Common myeloid progenitor, CD34-positive (primary cell): ENCODE data around the gene ANKRD61.
"Not testable (repeated sequence)": the region's sequence is repeated elsewhere in the genome, so short reads cannot be mapped to it uniquely, and the experiment has no call there.

ENCODE experiments used
- CTCF ChIA-PET: fragments of 350-600 bp; sonication (Branson Sonifier 250); formaldehyde crosslinking; loops from one replicate; lab custom pipeline; 2021; ENCODE audit warnings: antibody characterized with exemption; lab: Charles Lee
- POLR2A ChIA-PET: fragments of 350-600 bp; sonication (Branson Sonifier 250); formaldehyde crosslinking; loops from one replicate; lab custom pipeline; 2021; ENCODE audit warnings: antibody characterized with exemption; lab: Charles Lee
- DNase-seq, 3 donors: peaks; one replicate each; pipeline versions ENCODE4 v3.0.0 to v3.0.0-alpha.2; 2013
- H3K27ac ChIP-seq, 2 experiments: 1 replicate in 1 of 2; 2 replicates in 1 of 2; pipeline ENCODE4 v1.7.0; 2013; ENCODE audit warnings: inconsistent platforms in 2 of 2, low read length in 2 of 2, mild to moderate bottlenecking in 2 of 2, low read depth in 1 of 2, moderate library complexity in 1 of 2; ENCODE audit not compliant: severe bottlenecking in 2 of 2, insufficient read depth in 1 of 2, poor library complexity in 1 of 2
- H3K27me3 ChIP-seq, 5 experiments: replicated peaks in 2 of 5; 1 replicate in 3 of 5; 2 replicates in 2 of 5; pipeline versions ENCODE4 v1.6.1 to v1.7.0; 2013; ENCODE audit warnings: low read length in 4 of 5, mild to moderate bottlenecking in 2 of 5, moderate library complexity in 2 of 5, inconsistent platforms in 1 of 5; ENCODE audit not compliant: insufficient read depth in 5 of 5, control insufficient read depth in 4 of 5
- H3K36me3 ChIP-seq, 4 experiments: 1 replicate in 2 of 4; 2 replicates in 2 of 4; pipeline versions ENCODE4 v1.6.1 to v1.7.0; 2013; ENCODE audit warnings: low read length in 3 of 4, control low read depth in 1 of 4, mild to moderate bottlenecking in 1 of 4; ENCODE audit not compliant: control insufficient read depth in 4 of 4, insufficient read depth in 4 of 4
- H3K4me1 ChIP-seq, 4 experiments: 1 replicate in 3 of 4; 2 replicates in 1 of 4; pipeline versions ENCODE4 v1.6.1 to v1.7.1; 2013; ENCODE audit warnings: low read length in 3 of 4, mild to moderate bottlenecking in 3 of 4, control low read depth in 1 of 4, inconsistent platforms in 1 of 4, moderate library complexity in 1 of 4; ENCODE audit not compliant: control insufficient read depth in 4 of 4, insufficient read depth in 4 of 4; ENCODE audit errors: control extremely low read depth in 1 of 4
- H3K4me3 ChIP-seq, 7 experiments: 1 replicate in 4 of 7; 2 replicates in 3 of 7; pipeline versions ENCODE4 v1.5.1 to v1.7.0; 2013; ENCODE audit warnings: mild to moderate bottlenecking in 7 of 7, low read length in 6 of 7, moderate library complexity in 6 of 7, inconsistent platforms in 2 of 7, low read depth in 2 of 7, control low read depth in 1 of 7; ENCODE audit not compliant: insufficient read depth in 4 of 7, control insufficient read depth in 1 of 7; ENCODE audit errors: extremely low read depth in 1 of 7
- H3K9me3 ChIP-seq, 5 experiments: 1 replicate in 4 of 5; 2 replicates in 1 of 5; pipeline versions ENCODE4 v1.6.1 to v1.7.1; 2013; ENCODE audit warnings: low read length in 4 of 5, mild to moderate bottlenecking in 2 of 5, inconsistent platforms in 1 of 5, low read depth in 1 of 5, moderate library complexity in 1 of 5; ENCODE audit not compliant: control insufficient read depth in 4 of 5, insufficient read depth in 2 of 5; ENCODE audit errors: control extremely low read depth in 1 of 5
- WGBS: methylation state at CpG from one replicate; pipeline ENCODE4 v1.1.5; 2013; ENCODE audit not compliant: insufficient coverage; 5-methylcytosine and 5-hydroxymethylcytosine counted together

The ANKRD61 gene

GRCh38 chr7:6056616-6057015 is 25.4 kb downstream of the ANKRD61 start:
- Histone ChIP-seq H3K27ac (peak overlapping the region; percentile 74 to 93), H3K9me3 (no peaks in the 10 kb centered on the region), H3K4me1 (peaks cover 3 to 25% (median 18%) of the 10 kb centered on the region in 4 experiments), H3K36me3 (peaks cover 0 to 17% (median 7%) of the 10 kb centered on the region in 4 experiments), H3K27me3 (no peaks in the 10 kb centered on the region), H3K4me3 (peak overlapping the region in 3 of 7 experiments; percentile 16 to 94 (median 90))
- DNase-seq, result peak; percentile 47 to 87 (median 75)
- CTCF ChIA-PET, result interaction anchor here (1.1 to 1.9 kb wide), 3 partner anchors 10 to 503 kb away, joined by 3 to 9 read pairs (median 3); no protein-coding TSS in a partner anchor
- POLR2A ChIA-PET, result interaction anchor here (0.7 kb wide), 1 partner anchor 9 kb away, joined by 3 read pairs; no protein-coding TSS in a partner anchor
- 71% methylated on average over 1 of the region's 1 CpG for WGBS

GRCh38 chr7:6057316-6058129 is 26.3 kb downstream of the ANKRD61 start:
- POLR2A ChIA-PET, result interaction anchor here (0.6 kb wide), 1 partner anchor 276 kb away, joined by 3 read pairs; no protein-coding TSS in a partner anchor
- CTCF ChIA-PET, result interaction anchor here (1.1 to 1.9 kb wide), 3 partner anchors 11 to 502 kb away, joined by 3 to 9 read pairs (median 3); no protein-coding TSS in a partner anchor
- H3K9me3 ChIP-seq, result no peaks in the 10 kb centered on the region
- WGBS, result 96% methylated on average over 9 of the region's 14 CpGs
- H3K27me3 ChIP-seq, result no peaks in the 10 kb centered on the region
- peak overlapping the region; percentile 74 to 93 for H3K27ac ChIP-seq
- DNase-seq, result no peak
- H3K4me3 ChIP-seq, result peak overlapping the region in 6 of 7 experiments; percentile 76 to 94 (median 88)
- H3K4me1 ChIP-seq, result peaks cover 3 to 25% (median 18%) of the 10 kb centered on the region in 4 experiments
- peaks cover 0 to 14% (median 5%) of the 10 kb centered on the region in 4 experiments for H3K36me3 ChIP-seq

- 80% methylated on average over 4 of the region's 11 CpGs for WGBS
- CTCF ChIA-PET, POLR2A ChIA-PET: not testable (repeated sequence)
Measured at GRCh38 chr7:6059941-6060340, 28.8 kb downstream of the ANKRD61 start.

DNA sequence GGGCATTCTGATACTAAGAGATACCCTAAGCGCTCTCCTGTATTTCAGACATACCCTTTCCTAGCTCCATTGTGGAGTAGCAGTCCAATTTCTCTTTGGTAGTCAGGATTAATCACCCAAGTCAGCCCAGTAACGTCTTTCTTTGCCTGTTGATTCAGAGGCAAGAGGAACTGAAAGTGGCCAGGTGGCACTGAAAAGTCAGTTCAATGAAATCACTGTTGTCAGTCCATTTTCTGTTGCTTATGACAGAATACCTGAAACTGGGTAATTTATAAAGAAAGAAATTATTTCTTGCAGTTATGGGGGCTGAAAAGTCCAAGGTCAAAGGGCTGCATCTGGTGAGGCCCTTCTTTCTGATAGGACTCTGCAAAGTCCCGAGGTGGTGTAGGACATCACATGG is 40.2 kb downstream of the ANKRD61 start:
- no peak overlapping the region for H3K4me3 ChIP-seq
- no peak overlapping the region for H3K27ac ChIP-seq
- H3K4me1 ChIP-seq, result no peaks in the 10 kb centered on the region
- no peaks in the 10 kb centered on the region for H3K9me3 ChIP-seq
- no peaks in the 10 kb centered on the region for H3K27me3 ChIP-seq
- CTCF ChIA-PET, result interaction anchor here (1.2 kb wide), 1 partner anchor 39 kb away, joined by 3 read pairs; no protein-coding TSS in a partner anchor
- no peak for DNase-seq
- H3K36me3 ChIP-seq, result no peaks in the 10 kb centered on the region
- 100% methylated on average over 2 of the region's 3 CpGs for WGBS
- POLR2A ChIA-PET, result no interaction called here

More at GRCh38 chr7:6059941-6060340, 28.8 kb downstream of the ANKRD61 start:
- not testable (repeated sequence) for H3K27me3 ChIP-seq, H3K4me3 ChIP-seq, H3K27ac ChIP-seq, DNase-seq, H3K9me3 ChIP-seq, H3K36me3 ChIP-seq
- peaks cover 3 to 25% (median 18%) of the 10 kb centered on the region in 4 experiments for H3K4me1 ChIP-seq

- ChIA-PET POLR2A (no interaction called here), CTCF (interaction anchor here (1.0 kb wide), 1 partner anchor 14 kb away, joined by 3 read pairs; no protein-coding TSS in a partner anchor)
- H3K4me1 ChIP-seq, result peaks cover 0 to 1% (median 0%) of the 10 kb centered on the region in 4 experiments
- H3K36me3 ChIP-seq, result no peaks in the 10 kb centered on the region
- no peaks in the 10 kb centered on the region for H3K27me3 ChIP-seq
- no peaks in the 10 kb centered on the region for H3K9me3 ChIP-seq
- H3K27ac ChIP-seq, result no peak overlapping the region
- WGBS, result 95% methylated on average over 4 of the region's 9 CpGs
- DNase-seq, result no peak
- H3K4me3 ChIP-seq, result no peak overlapping the region
Measured at GRCh38 chr7:6074612-6075380, 43.6 kb downstream of the ANKRD61 start.

DNA sequence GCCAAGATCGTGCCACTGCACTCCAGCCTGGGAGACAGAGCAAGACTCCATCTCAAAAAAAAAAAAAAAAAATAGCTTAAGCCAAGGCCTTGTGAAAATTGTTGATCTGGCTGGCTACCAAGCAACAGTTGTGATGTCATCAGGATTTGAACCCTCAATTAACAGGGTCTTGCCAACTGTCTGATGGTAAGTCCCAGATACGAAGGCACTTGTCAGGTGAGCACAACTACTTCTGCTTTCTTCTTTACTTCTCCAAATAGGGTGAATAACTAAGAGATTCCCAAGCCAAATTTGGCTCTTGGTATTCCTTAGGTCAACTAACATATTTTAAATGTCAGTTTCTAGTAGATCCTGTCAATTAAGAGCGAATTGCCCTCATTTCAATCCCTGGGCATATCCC is 47.4 kb downstream of the ANKRD61 start:
- 20% methylated on average over 1 of the region's 3 CpGs for WGBS
- DNase-seq, result peak; percentile 46 to 89 (median 84)
- Histone ChIP-seq H3K36me3 (no peaks in the 10 kb centered on the region), H3K27me3 (no peaks in the 10 kb centered on the region), H3K9me3 (no peaks in the 10 kb centered on the region), H3K4me3 (no peak overlapping the region), H3K4me1 (peaks cover 2 to 13% (median 5%) of the 10 kb centered on the region in 4 experiments), H3K27ac (no peak overlapping the region)
- ChIA-PET POLR2A (no interaction called here), CTCF (interaction anchor here (0.6 kb wide), 1 partner anchor 61 kb away, joined by 3 read pairs; no protein-coding TSS in a partner anchor)
